HEK293 (cell line): ENCODE data around the gene POLR3C.

Source experiments
- CTCF ChIA-PET: fragments of 350-600 bp; formaldehyde crosslinking; extraction: SDS; loops from one replicate; lab custom pipeline; 2021; ENCODE audit warnings: antibody characterized with exemption; lab: Yijun Ruan, JAX
- POLR2A ChIA-PET: fragments of 300-600 bp; formaldehyde crosslinking; extraction: SDS; loops from one replicate; lab custom pipeline; 2020; ENCODE audit warnings: antibody characterized with exemption, inconsistent platforms; lab: Yijun Ruan, JAX
- H3K27ac ChIP-seq: fragments of 200-500 bp; sonication (Bioruptor generic); 2 replicates; pipeline ENCODE4 v1.5.1; 2014; ENCODE audit warnings: low read depth, low read length, control low read depth, inconsistent platforms; ENCODE audit errors: extremely low read depth
- H3K36me3 ChIP-seq, 2 experiments: fragments of 200-500 bp in 1 of 2; sonication (Bioruptor generic) in 1 of 2; 1 replicate in 1 of 2; 2 replicates in 1 of 2; pipeline ENCODE4 v1.5.1; 2014 to 2017; ENCODE audit warnings: inconsistent platforms in 2 of 2, low read length in 2 of 2; ENCODE audit not compliant: control insufficient read depth in 2 of 2, insufficient read depth in 1 of 2
- H3K4me1 ChIP-seq: fragments of 200-500 bp; sonication (Bioruptor generic); 2 replicates; pipeline ENCODE4 v1.5.1; 2014; ENCODE audit warnings: mild to moderate bottlenecking, low read length, inconsistent platforms; ENCODE audit not compliant: control insufficient read depth, insufficient read depth
- H3K4me3 ChIP-seq: 2 replicates; pipeline ENCODE4 v1.5.1; 2011; ENCODE audit warnings: low read depth, mild to moderate bottlenecking, control low read depth, low read length, moderate library complexity
- H3K9me3 ChIP-seq: fragments of 200-500 bp; sonication (Bioruptor generic); 2 replicates; pipeline ENCODE4 v1.5.1; 2014; ENCODE audit warnings: low read depth, low read length, inconsistent platforms; ENCODE audit not compliant: control insufficient read depth, insufficient read depth
- MEIS1 ChIP-seq: sonication (generic); formaldehyde crosslinking; IDR thresholded peaks from 2 replicates; pipeline ENCODE4 v1.8.1; 2022; ENCODE audit warnings: missing genetic modification reagents, mild to moderate bottlenecking, borderline replicate concordance
- MYNN ChIP-seq: fragments of 450-650 bp; formaldehyde crosslinking; IDR thresholded peaks from 2 replicates; pipeline ENCODE4 v1.5.1; 2016; ENCODE audit warnings: missing biosample characterization, missing genetic modification characterization, borderline replicate concordance
- OSR2 ChIP-seq: fragments of 450-650 bp; formaldehyde crosslinking; IDR thresholded peaks from 2 replicates; pipeline ENCODE4 v1.5.1; 2016; ENCODE audit warnings: missing biosample characterization, missing genetic modification characterization
- PBX3 ChIP-seq: sonication (generic); formaldehyde crosslinking; IDR thresholded peaks from 2 replicates; pipeline ENCODE4 v1.8.1; 2022; ENCODE audit warnings: mild to moderate bottlenecking, moderate library complexity, missing genetic modification reagents
- SCRT1 ChIP-seq: fragments of 450-650 bp; formaldehyde crosslinking; IDR thresholded peaks from 2 replicates; pipeline ENCODE4 v1.5.1; 2016; ENCODE audit warnings: missing biosample characterization, missing genetic modification characterization, borderline replicate concordance
- SETDB1 ChIP-seq: IDR thresholded peaks from one replicate; pipeline ENCODE4 v1.6.1; 2017; ENCODE audit warnings: mild to moderate bottlenecking, low read length, moderate library complexity, mixed read lengths; ENCODE audit not compliant: insufficient read length
- ZBTB48 ChIP-seq: fragments of 450-650 bp; formaldehyde crosslinking; IDR thresholded peaks from 2 replicates; pipeline ENCODE4 v1.5.1; 2016; ENCODE audit warnings: missing biosample characterization, missing genetic modification characterization
- ZBTB49 ChIP-seq: fragments of 450-650 bp; formaldehyde crosslinking; IDR thresholded peaks from 2 replicates; pipeline ENCODE4 v1.5.1; 2016; ENCODE audit warnings: missing biosample characterization, missing genetic modification characterization, low read depth
- ZBTB7A ChIP-seq: fragments of 450-650 bp; formaldehyde crosslinking; IDR thresholded peaks from 2 replicates; pipeline ENCODE4 v1.5.1; 2016; ENCODE audit warnings: low read depth, missing biosample characterization, missing genetic modification characterization
- ZIC2 ChIP-seq: fragments of 450-650 bp; formaldehyde crosslinking; IDR thresholded peaks from 2 replicates; pipeline ENCODE4 v1.5.1; 2016; ENCODE audit warnings: missing biosample characterization, missing genetic modification characterization
- ZNF10 ChIP-seq: fragments of 450-650 bp; formaldehyde crosslinking; IDR thresholded peaks from 2 replicates; pipeline ENCODE4 v1.5.1; 2017; ENCODE audit warnings: missing biosample characterization, missing genetic modification characterization
- ZNF169 ChIP-seq: fragments of 450-650 bp; formaldehyde crosslinking; IDR thresholded peaks from 2 replicates; pipeline ENCODE4 v1.5.1; 2016; ENCODE audit warnings: missing biosample characterization, missing genetic modification characterization
- ZNF18 ChIP-seq: fragments of 450-650 bp; formaldehyde crosslinking; IDR thresholded peaks from 2 replicates; pipeline ENCODE4 v1.5.1; 2016; ENCODE audit warnings: missing biosample characterization, missing genetic modification characterization
- ZNF184 ChIP-seq: fragments of 450-650 bp; IDR thresholded peaks from 2 replicates; pipeline ENCODE4 v1.5.1; 2018; ENCODE audit warnings: missing biosample characterization, mild to moderate bottlenecking, missing genetic modification characterization
- ZNF211 ChIP-seq: fragments of 450-650 bp; formaldehyde crosslinking; IDR thresholded peaks from 2 replicates; pipeline ENCODE4 v1.5.1; 2016; ENCODE audit warnings: low read depth, missing biosample characterization, missing genetic modification characterization
- ZNF280C ChIP-seq: fragments of 450-650 bp; formaldehyde crosslinking; IDR thresholded peaks from 2 replicates; pipeline ENCODE4 v1.5.1; 2016; ENCODE audit warnings: missing biosample characterization, missing genetic modification characterization
- ZNF366 ChIP-seq: fragments of 450-650 bp; formaldehyde crosslinking; conservative IDR thresholded peaks from 2 replicates; pipeline ENCODE4 v1.5.1; 2016; ENCODE audit warnings: missing biosample characterization, missing genetic modification characterization
- ZNF449 ChIP-seq: fragments of 450-650 bp; formaldehyde crosslinking; IDR thresholded peaks from 2 replicates; pipeline ENCODE4 v1.5.1; 2017; ENCODE audit warnings: missing biosample characterization, mild to moderate bottlenecking, missing genetic modification characterization, moderate library complexity
- ZNF473 ChIP-seq: fragments of 450-650 bp; formaldehyde crosslinking; IDR thresholded peaks from 2 replicates; pipeline ENCODE4 v1.5.1; 2017; ENCODE audit warnings: missing biosample characterization, missing genetic modification characterization
- ZNF549 ChIP-seq: fragments of 450-650 bp; IDR thresholded peaks from 2 replicates; pipeline ENCODE4 v1.5.1; 2018; ENCODE audit warnings: missing biosample characterization, missing genetic modification characterization, mild to moderate bottlenecking, inconsistent platforms, moderate library complexity
- ZNF596 ChIP-seq: fragments of 450-650 bp; IDR thresholded peaks from 2 replicates; pipeline ENCODE4 v1.5.0; 2018; ENCODE audit warnings: missing biosample characterization, mild to moderate bottlenecking, missing genetic modification characterization, moderate library complexity
- ZNF629 ChIP-seq: fragments of 450-650 bp; formaldehyde crosslinking; IDR thresholded peaks from 2 replicates; pipeline ENCODE4 v1.5.1; 2017; ENCODE audit warnings: missing biosample characterization, missing genetic modification characterization
- ZNF658 ChIP-seq: fragments of 450-650 bp; formaldehyde crosslinking; IDR thresholded peaks from 2 replicates; pipeline ENCODE4; 2016; ENCODE audit warnings: missing biosample characterization, missing genetic modification characterization
- ZSCAN16 ChIP-seq: fragments of 450-650 bp; formaldehyde crosslinking; IDR thresholded peaks from 2 replicates; pipeline ENCODE4 v1.5.1; 2016; ENCODE audit warnings: missing biosample characterization, missing genetic modification characterization

Gene POLR3C

GRCh38 chr1:145871994-145872924 is 48.3 kb downstream of the POLR3C start:
- Histone ChIP-seq H3K4me3 (no peak overlapping the region), H3K9me3 (no peaks in the 10 kb centered on the region), H3K36me3 (no peaks in the 10 kb centered on the region), H3K27ac (no peak overlapping the region), H3K4me1 (no peaks in the 10 kb centered on the region)
- ChIA-PET CTCF (interaction anchor here (0.7 to 2.2 kb wide), 6 partner anchors 11 to 43 kb away, joined by 3 to 6 read pairs (median 4); partner anchors contain the start of genes NUDT17 and PIAS3), POLR2A (interaction anchor here (2.4 kb wide), 1 partner anchor 13 kb away, joined by 18 read pairs; the partner anchor contains the start of gene PIAS3)
- TF ChIP-seq ZBTB48 (tag by site-specific recombination) (no peak; the same call in 1 of the 2 replicates), ZNF449 (tag by site-specific recombination) (no peak), ZIC2 (tag by site-specific recombination) (no peak), OSR2 (no peak), ZBTB7A (tag by site-specific recombination) (no peak), ZNF280C (tag by site-specific recombination) (no peak), ZNF211 (tag by site-specific recombination) (no peak), MYNN (tag by site-specific recombination) (no peak), PBX3 (CRISPR knock-in tag) (no peak), SETDB1 (no peak), ZNF473 (tag by site-specific recombination) (no peak), ZNF549 (tag by site-specific recombination) (no peak), ZBTB49 (tag by site-specific recombination) (no peak)

- Histone ChIP-seq H3K9me3 (no peaks in the 10 kb centered on the region), H3K36me3 (no peaks in the 10 kb centered on the region), H3K4me1 (no peaks in the 10 kb centered on the region), H3K4me3 (no peak overlapping the region), H3K27ac (no peak overlapping the region)
- ChIA-PET POLR2A (no interaction called here), CTCF (interaction anchor here (1.0 kb wide), 1 partner anchor 15 kb away, joined by 4 read pairs; the partner anchor contains the start of gene PIAS3)
- TF ChIP-seq ZNF184 (tag by site-specific recombination) (no peak), ZNF596 (tag by site-specific recombination) (no peak), SCRT1 (tag by site-specific recombination) (no peak), ZNF10 (tag by site-specific recombination) (no peak), MEIS1 (CRISPR knock-in tag) (no peak), ZNF366 (tag by site-specific recombination) (no peak), ZNF629 (tag by site-specific recombination) (no peak), ZNF658 (tag by site-specific recombination) (no peak), ZNF169 (tag by site-specific recombination) (no peak), ZNF18 (tag by site-specific recombination) (no peak), ZSCAN16 (tag by site-specific recombination) (no peak), ZNF473 (tag by site-specific recombination) (no peak)
These were observed 50.6 kb downstream of the POLR3C start for GRCh38 chr1:145874646-145875045.
